GM19397 (cell line): ENCODE results near the gene EBNA1BP2.
"Not testable (repeated sequence)": the region's sequence is repeated elsewhere in the genome, so short reads cannot be mapped to it uniquely, and the experiment has no call there.

ENCODE experiments used
- ATAC-seq: cut with Tn5 transposase; IDR thresholded peaks from one replicate; pipeline ENCODE4 v1.9.1; 2021; ENCODE audit warnings: mild to moderate bottlenecking, moderate library complexity; ENCODE audit not compliant: unreplicated experiment

Gene EBNA1BP2

GRCh38 chr1:43121256-43121900, 50.7 kb downstream of the EBNA1BP2 start:
- ATAC-seq = no peak

GRCh38 chr1:43119928-43120586, 52.0 kb downstream of the EBNA1BP2 start:
- not testable (repeated sequence) for ATAC-seq
